Tibial nerve (tissue), 4 donors: ENCODE data around the gene ACLY.

Experiments
- EP300 ChIP-seq, 2 donors: sonication (generic); formaldehyde crosslinking; IDR thresholded peaks; one replicate each; pipeline ENCODE4 v1.6.1; 2017; ENCODE audit warnings: antibody characterized with exemption in 2 of 2, mild to moderate bottlenecking in 1 of 2
- POLR2A ChIP-seq, 2 donors: fragments of 450-650 bp; IDR thresholded peaks; one replicate each; pipeline ENCODE4 v1.6.1; 2017; ENCODE audit warnings: antibody characterized with exemption in 2 of 2, mild to moderate bottlenecking in 2 of 2, moderate library complexity in 2 of 2
- TF ChIP-seq, protein P1 (sequence below), 5 experiments: fragments of 200-600 bp in 3 of 5; fragments of 450-650 bp in 2 of 5; sonication (generic) in 3 of 5; IDR thresholded peaks; one replicate each; pipeline ENCODE4 v1.5.1; 2016 to 2019; ENCODE audit warnings: antibody characterized with exemption in 5 of 5, mild to moderate bottlenecking in 3 of 5, moderate library complexity in 2 of 5

- TF ChIP-seq, protein P1, sequence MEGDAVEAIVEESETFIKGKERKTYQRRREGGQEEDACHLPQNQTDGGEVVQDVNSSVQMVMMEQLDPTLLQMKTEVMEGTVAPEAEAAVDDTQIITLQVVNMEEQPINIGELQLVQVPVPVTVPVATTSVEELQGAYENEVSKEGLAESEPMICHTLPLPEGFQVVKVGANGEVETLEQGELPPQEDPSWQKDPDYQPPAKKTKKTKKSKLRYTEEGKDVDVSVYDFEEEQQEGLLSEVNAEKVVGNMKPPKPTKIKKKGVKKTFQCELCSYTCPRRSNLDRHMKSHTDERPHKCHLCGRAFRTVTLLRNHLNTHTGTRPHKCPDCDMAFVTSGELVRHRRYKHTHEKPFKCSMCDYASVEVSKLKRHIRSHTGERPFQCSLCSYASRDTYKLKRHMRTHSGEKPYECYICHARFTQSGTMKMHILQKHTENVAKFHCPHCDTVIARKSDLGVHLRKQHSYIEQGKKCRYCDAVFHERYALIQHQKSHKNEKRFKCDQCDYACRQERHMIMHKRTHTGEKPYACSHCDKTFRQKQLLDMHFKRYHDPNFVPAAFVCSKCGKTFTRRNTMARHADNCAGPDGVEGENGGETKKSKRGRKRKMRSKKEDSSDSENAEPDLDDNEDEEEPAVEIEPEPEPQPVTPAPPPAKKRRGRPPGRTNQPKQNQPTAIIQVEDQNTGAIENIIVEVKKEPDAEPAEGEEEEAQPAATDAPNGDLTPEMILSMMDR (IDR thresholded peaks at IDR 0.05), result no peak
- TF ChIP-seq POLR2A (IDR thresholded peaks at IDR 0.05), result no peak
- no peak for TF ChIP-seq EP300 (IDR thresholded peaks at IDR 0.05)
Observed at GRCh38 chr17:41957031-41957868, 38.5 kb upstream of the ACLY start.
